ENCODE results near the gene ZNF136. TPM values are rescaled to one million over a fixed set of nuclear protein-coding genes. Genes with fewer than 3 reads are reported as not detected.

The ZNF136 gene
- total and polyA plus RNA-seq, 4 donors, result 0.92 to 5.8 (median 3.3) TPM

DNA sequence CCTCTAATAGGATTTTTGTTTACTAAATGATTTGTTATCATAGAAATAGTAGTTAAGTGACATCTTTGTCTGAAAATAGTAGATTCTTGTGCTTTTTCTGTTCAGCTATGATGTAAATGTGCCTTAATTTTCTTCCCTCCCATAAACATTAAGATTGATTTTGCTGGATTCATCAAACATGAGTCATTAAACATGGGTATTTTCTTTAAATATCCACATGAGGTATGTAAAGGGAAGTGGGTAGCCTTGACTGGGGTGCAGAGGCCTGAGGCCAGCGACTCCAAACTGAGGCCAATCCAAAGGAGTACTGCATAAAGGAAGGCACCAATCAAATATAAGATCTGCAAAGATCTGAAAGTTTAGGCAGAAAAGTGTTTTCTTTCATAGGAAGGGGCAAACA, 3.7 kb downstream of the ZNF136 start (continued):
- TF ChIP-seq, protein P1, sequence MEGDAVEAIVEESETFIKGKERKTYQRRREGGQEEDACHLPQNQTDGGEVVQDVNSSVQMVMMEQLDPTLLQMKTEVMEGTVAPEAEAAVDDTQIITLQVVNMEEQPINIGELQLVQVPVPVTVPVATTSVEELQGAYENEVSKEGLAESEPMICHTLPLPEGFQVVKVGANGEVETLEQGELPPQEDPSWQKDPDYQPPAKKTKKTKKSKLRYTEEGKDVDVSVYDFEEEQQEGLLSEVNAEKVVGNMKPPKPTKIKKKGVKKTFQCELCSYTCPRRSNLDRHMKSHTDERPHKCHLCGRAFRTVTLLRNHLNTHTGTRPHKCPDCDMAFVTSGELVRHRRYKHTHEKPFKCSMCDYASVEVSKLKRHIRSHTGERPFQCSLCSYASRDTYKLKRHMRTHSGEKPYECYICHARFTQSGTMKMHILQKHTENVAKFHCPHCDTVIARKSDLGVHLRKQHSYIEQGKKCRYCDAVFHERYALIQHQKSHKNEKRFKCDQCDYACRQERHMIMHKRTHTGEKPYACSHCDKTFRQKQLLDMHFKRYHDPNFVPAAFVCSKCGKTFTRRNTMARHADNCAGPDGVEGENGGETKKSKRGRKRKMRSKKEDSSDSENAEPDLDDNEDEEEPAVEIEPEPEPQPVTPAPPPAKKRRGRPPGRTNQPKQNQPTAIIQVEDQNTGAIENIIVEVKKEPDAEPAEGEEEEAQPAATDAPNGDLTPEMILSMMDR (IDR thresholded peaks at IDR 0.05; ENCODE audit: low read depth, low read length, missing input control), result no peak

- Histone ChIP-seq H3K27ac (ENCODE audit: low read depth in 1 of 2, low read length in 2 of 2) (no peak overlapping the region), H3K27me3 (ENCODE audit: control insufficient read depth in 4 of 4, insufficient read depth in 4 of 4, low read length in 3 of 4) (no peaks in the 10 kb centered on the region), H3K9me3 (ENCODE audit: control insufficient read depth in 4 of 4, low read length in 3 of 4) (peaks cover 26 to 55% (median 38%) of the 10 kb centered on the region in 4 donors), H3K9ac (ENCODE audit: low read depth in 1 of 2, low read length in 2 of 2) (no peak overlapping the region), H3K4me1 (ENCODE audit: control insufficient read depth in 4 of 4, insufficient read depth in 4 of 4, low read length in 3 of 4) (no peaks in the 10 kb centered on the region), H3K4me3 (ENCODE audit: low read depth in 1 of 3, low read length in 3 of 3) (peak overlapping the region in 2 of 3 donors; percentile 15 to 47), H3K36me3 (ENCODE audit: control insufficient read depth in 4 of 4, insufficient read depth in 3 of 4, low read depth in 1 of 4, low read length in 3 of 4) (peaks cover 0 to 28% (median 16%) of the 10 kb centered on the region in 4 donors)
- DNase-seq (ENCODE audit: low spot score), result no peak
- TF ChIP-seq, protein P2, sequence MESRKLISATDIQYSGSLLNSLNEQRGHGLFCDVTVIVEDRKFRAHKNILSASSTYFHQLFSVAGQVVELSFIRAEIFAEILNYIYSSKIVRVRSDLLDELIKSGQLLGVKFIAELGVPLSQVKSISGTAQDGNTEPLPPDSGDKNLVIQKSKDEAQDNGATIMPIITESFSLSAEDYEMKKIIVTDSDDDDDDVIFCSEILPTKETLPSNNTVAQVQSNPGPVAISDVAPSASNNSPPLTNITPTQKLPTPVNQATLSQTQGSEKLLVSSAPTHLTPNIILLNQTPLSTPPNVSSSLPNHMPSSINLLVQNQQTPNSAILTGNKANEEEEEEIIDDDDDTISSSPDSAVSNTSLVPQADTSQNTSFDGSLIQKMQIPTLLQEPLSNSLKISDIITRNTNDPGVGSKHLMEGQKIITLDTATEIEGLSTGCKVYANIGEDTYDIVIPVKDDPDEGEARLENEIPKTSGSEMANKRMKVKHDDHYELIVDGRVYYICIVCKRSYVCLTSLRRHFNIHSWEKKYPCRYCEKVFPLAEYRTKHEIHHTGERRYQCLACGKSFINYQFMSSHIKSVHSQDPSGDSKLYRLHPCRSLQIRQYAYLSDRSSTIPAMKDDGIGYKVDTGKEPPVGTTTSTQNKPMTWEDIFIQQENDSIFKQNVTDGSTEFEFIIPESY (IDR thresholded peaks at IDR 0.05), result no peak
- TF ChIP-seq EGR1 (IDR thresholded peaks at IDR 0.05; ENCODE audit: low read depth in 2 of 2) (no peak), SP1 (IDR thresholded peaks at IDR 0.05) (no peak), HNF4A (conservative IDR thresholded peaks at IDR 0.05) (no peak), HNF4G (IDR thresholded peaks at IDR 0.05) (no peak), YY1 (IDR thresholded peaks at IDR 0.05) (no peak), NR2F2 (IDR thresholded peaks at IDR 0.05) (no peak), FOXA2 (IDR thresholded peaks at IDR 0.05) (no peak), ATF3 (IDR thresholded peaks at IDR 0.05) (no peak), TAF1 (conservative IDR thresholded peaks at IDR 0.05) (no peak)
- TF ChIP-seq, protein P1 (IDR thresholded peaks at IDR 0.05; ENCODE audit: low read depth, low read length, missing input control), result no peak
- 95% methylated on average over 3 of the region's 3 CpGs for WGBS
These were observed 17.5 kb downstream of the ZNF136 start for GRCh38 chr19:12180377-12180776.

- 98% methylated on average over 6 of the region's 6 CpGs for WGBS
- Histone ChIP-seq H3K4me3 (ENCODE audit: low read depth in 1 of 3, low read length in 3 of 3) (peak overlapping the region in 2 of 3 donors; percentile 28 to 70), H3K9ac (ENCODE audit: low read depth in 1 of 2, low read length in 2 of 2) (no peak overlapping the region), H3K9me3 (ENCODE audit: control insufficient read depth in 4 of 4, low read length in 3 of 4) (peaks cover 45 to 84% (median 66%) of the 10 kb centered on the region in 4 donors), H3K4me1 (ENCODE audit: control insufficient read depth in 4 of 4, insufficient read depth in 4 of 4, low read length in 3 of 4) (no peaks in the 10 kb centered on the region), H3K27me3 (ENCODE audit: control insufficient read depth in 4 of 4, insufficient read depth in 4 of 4, low read length in 3 of 4) (no peaks in the 10 kb centered on the region), H3K27ac (ENCODE audit: low read depth in 1 of 2, low read length in 2 of 2) (no peak overlapping the region), H3K36me3 (ENCODE audit: control insufficient read depth in 4 of 4, insufficient read depth in 3 of 4, low read depth in 1 of 4, low read length in 3 of 4) (peaks cover 7 to 66% (median 57%) of the 10 kb centered on the region in 4 donors)
- DNase-seq (ENCODE audit: low spot score), result no peak
- TF ChIP-seq, protein P3, sequence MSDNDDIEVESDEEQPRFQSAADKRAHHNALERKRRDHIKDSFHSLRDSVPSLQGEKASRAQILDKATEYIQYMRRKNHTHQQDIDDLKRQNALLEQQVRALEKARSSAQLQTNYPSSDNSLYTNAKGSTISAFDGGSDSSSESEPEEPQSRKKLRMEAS (IDR thresholded peaks at IDR 0.05), result no peak
- no peak for TF ChIP-seq SP1 (IDR thresholded peaks at IDR 0.05)
- no peak for TF ChIP-seq ATF3 (IDR thresholded peaks at IDR 0.05)
- no peak for TF ChIP-seq TAF1 (conservative IDR thresholded peaks at IDR 0.05)
- TF ChIP-seq YY1 (IDR thresholded peaks at IDR 0.05), result no peak
- no peak for TF ChIP-seq FOXA1 (IDR thresholded peaks at IDR 0.05)
- TF ChIP-seq JUND (IDR thresholded peaks at IDR 0.05), result no peak
- no peak for TF ChIP-seq REST (IDR thresholded peaks at IDR 0.05)
- no peak for TF ChIP-seq EGR1 (IDR thresholded peaks at IDR 0.05; ENCODE audit: low read depth in 2 of 2)
- TF ChIP-seq HNF4A (conservative IDR thresholded peaks at IDR 0.05), result no peak
- TF ChIP-seq NR2F2 (IDR thresholded peaks at IDR 0.05), result no peak
- TF ChIP-seq, protein P2 (IDR thresholded peaks at IDR 0.05), result no peak
- TF ChIP-seq RAD21 (IDR thresholded peaks at IDR 0.05), result no peak
These were observed 24.7 kb downstream of the ZNF136 start for GRCh38 chr19:12187625-12188024.

All from liver (tissue), 9 donors.